Astrocyte (in vitro differentiated cells and primary cell): ENCODE measurements around the gene YJEFN3.

Experiments used
- CTCF ChIP-seq: IDR thresholded peaks from 2 replicates; pipeline ENCODE4 v1.5.1; 2011; ENCODE audit warnings: low read depth, mild to moderate bottlenecking, inconsistent platforms, low read length, moderate library complexity; ENCODE audit not compliant: insufficient read depth
- EZH2 ChIP-seq: IDR thresholded peaks from 2 replicates; pipeline ENCODE4 v1.6.1; 2012; ENCODE audit warnings: mild to moderate bottlenecking, low read length, inconsistent platforms; ENCODE audit not compliant: insufficient read depth

GRCh38 chr19:19487077-19487949 lies 41.4 kb upstream of the YJEFN3 start:
- TF ChIP-seq EZH2 (no peak), CTCF (no peak)
